HG02571 (cell line): ENCODE results near the gene DDO.
"Not testable (repeated sequence)": the region's sequence is repeated elsewhere in the genome, so short reads cannot be mapped to it uniquely, and the experiment has no call there.

ENCODE experiments used
- ATAC-seq: cut with Tn5 transposase; IDR thresholded peaks from one replicate; pipeline ENCODE4 v1.9.1; 2021; ENCODE audit warnings: mild to moderate bottlenecking, moderate library complexity; ENCODE audit not compliant: unreplicated experiment

The DDO gene

GRCh38 chr6:110415086-110415916 lies at the start of gene DDO:
DDO (minus strand) TSS chr6:110415575; CDS start chr6:110413462, 2,113 bp downstream.
- no peak for ATAC-seq

- no peak for ATAC-seq
Observed at GRCh38 chr6:110462884-110463481, 47.6 kb upstream of the DDO start.

- ATAC-seq, result no peak
Observed at GRCh38 chr6:110461376-110461775, 46.0 kb upstream of the DDO start.

- ATAC-seq, result no peak
Observed at GRCh38 chr6:110459137-110459536, 43.8 kb upstream of the DDO start.

GRCh38 chr6:110458476-110458875 lies 43.1 kb upstream of the DDO start:
- no peak for ATAC-seq

GRCh38 chr6:110457567-110458175 lies 42.3 kb upstream of the DDO start:
- not testable (repeated sequence) for ATAC-seq

GRCh38 chr6:110456694-110457093 lies 41.3 kb upstream of the DDO start:
- ATAC-seq, result no peak

- no peak for ATAC-seq
Observed at GRCh38 chr6:110449541-110449895, 34.1 kb upstream of the DDO start.

- ATAC-seq, result no peak
Observed at GRCh38 chr6:110448846-110449540, 33.6 kb upstream of the DDO start.

- ATAC-seq, result no peak
Observed at GRCh38 chr6:110447761-110448160, 32.4 kb upstream of the DDO start.

- ATAC-seq, result no peak
Observed at GRCh38 chr6:110446405-110446804, 31.0 kb upstream of the DDO start.

- ATAC-seq, result no peak
Observed at GRCh38 chr6:110440026-110440425, 24.7 kb upstream of the DDO start.

GRCh38 chr6:110439356-110439755 lies 24.0 kb upstream of the DDO start:
- ATAC-seq, result no peak

- no peak for ATAC-seq
Observed at GRCh38 chr6:110434961-110435602, 19.7 kb upstream of the DDO start.

- no peak for ATAC-seq
Observed at GRCh38 chr6:110432285-110432900, 17.0 kb upstream of the DDO start.

GRCh38 chr6:110430741-110431140 lies 15.4 kb upstream of the DDO start:
- ATAC-seq, result no peak

GRCh38 chr6:110430236-110430635 lies 14.9 kb upstream of the DDO start:
- no peak for ATAC-seq

- ATAC-seq, result no peak
Observed at GRCh38 chr6:110428153-110428552, 12.8 kb upstream of the DDO start.

GRCh38 chr6:110425816-110426215 lies 10.4 kb upstream of the DDO start:
- no peak for ATAC-seq

- no peak for ATAC-seq
Observed at GRCh38 chr6:110422444-110422822, 7.1 kb upstream of the DDO start.
